OCI-LY7 (cell line): ENCODE results near the gene MYRIP.

Source experiments
- CTCF ChIP-seq: fragments of 200-600 bp; sonication (generic); conservative IDR thresholded peaks from 2 replicates; pipeline ENCODE4 v1.5.1; 2014; ENCODE audit warnings: mild to moderate bottlenecking, antibody characterized with exemption, low read length, moderate library complexity, mixed read lengths
- EZH2phosphoT487 ChIP-seq: fragments of 200-600 bp; sonication (generic); IDR thresholded peaks from 2 replicates; pipeline ENCODE4 v1.6.1; 2018; ENCODE audit warnings: low read depth, borderline replicate concordance, mild to moderate bottlenecking, mixed run types, antibody characterized with exemption, low read length, moderate library complexity, mixed read lengths

GRCh38 chr3:39882111-39882510, 72.7 kb downstream of the MYRIP start:
- TF ChIP-seq CTCF (no peak), EZH2phosphoT487 (no peak)
